Hepatocyte (in vitro differentiated cells): ENCODE data around the gene FALEC. TPM values are rescaled to one million over a fixed set of nuclear protein-coding genes. Genes with fewer than 3 reads are reported as not detected.

Experiments used
- DNase-seq: peaks from one replicate; pipeline ENCODE4 v3.0.0-alpha.2; 2016; ENCODE audit warnings: low spot score
- H2AFZ ChIP-seq: fragments of 200-600 bp; sonication (generic); 2 replicates; pipeline ENCODE4 v1.6.0; 2016; ENCODE audit warnings: antibody characterized with exemption, mild to moderate bottlenecking
- H3K27ac ChIP-seq: fragments of 200-600 bp; sonication (generic); 2 replicates; pipeline ENCODE4 v1.5.1; 2016; ENCODE audit warnings: mild to moderate bottlenecking
- H3K27me3 ChIP-seq: fragments of 200-600 bp; sonication (generic); 2 replicates; pipeline ENCODE4 v1.6.1; 2016
- H3K36me3 ChIP-seq: fragments of 200-600 bp; sonication (generic); replicated peaks from 2 replicates; pipeline ENCODE4 v1.5.1; 2016; ENCODE audit warnings: low read depth; ENCODE audit not compliant: insufficient read depth
- H3K4me1 ChIP-seq: fragments of 200-600 bp; sonication (generic); 2 replicates; pipeline ENCODE4 v1.5.1; 2016; ENCODE audit warnings: mild to moderate bottlenecking, moderate library complexity; ENCODE audit not compliant: insufficient read depth
- H3K4me2 ChIP-seq: fragments of 200-600 bp; sonication (generic); 2 replicates; pipeline ENCODE4 v1.6.0; 2016
- H3K4me3 ChIP-seq: fragments of 200-600 bp; sonication (generic); 2 replicates; pipeline ENCODE4 v1.5.1; 2016; ENCODE audit warnings: mild to moderate bottlenecking
- H3K79me2 ChIP-seq: fragments of 200-600 bp; sonication (generic); 2 replicates; pipeline ENCODE4 v1.6.0; 2017; ENCODE audit warnings: mild to moderate bottlenecking
- H3K9me2 ChIP-seq: fragments of 200-600 bp; sonication (generic); replicated peaks from 2 replicates; pipeline ENCODE4 v1.6.0; 2017; ENCODE audit warnings: mild to moderate bottlenecking; ENCODE audit not compliant: insufficient read depth
- H3K9me3 ChIP-seq: fragments of 200-600 bp; sonication (generic); 2 replicates; pipeline ENCODE4 v1.5.1; 2016; ENCODE audit warnings: low read depth, mild to moderate bottlenecking
- H4K20me1 ChIP-seq: fragments of 200-600 bp; sonication (generic); 2 replicates; pipeline ENCODE4 v1.6.0; 2016; ENCODE audit warnings: mild to moderate bottlenecking; ENCODE audit not compliant: insufficient read depth, poor library complexity, severe bottlenecking
- EZH2 ChIP-seq: fragments of 200-600 bp; sonication (generic); IDR thresholded peaks from 2 replicates; pipeline ENCODE4 v1.6.1; 2016; ENCODE audit warnings: antibody characterized with exemption, mild to moderate bottlenecking, borderline replicate concordance
- EZH2phosphoT487 ChIP-seq: fragments of 200-600 bp; sonication (generic); IDR thresholded peaks from one replicate; pipeline ENCODE4 v1.6.1; 2018; ENCODE audit warnings: antibody characterized with exemption, mild to moderate bottlenecking, low read depth, moderate library complexity; ENCODE audit not compliant: unreplicated experiment, severe bottlenecking
- WGBS: methylation state at CpG from one replicate; pipeline ENCODE4 v1.1.6; 2016; ENCODE audit warnings: low lambda C conversion rate; ENCODE audit errors: missing lambda C conversion rate; 5-methylcytosine and 5-hydroxymethylcytosine counted together
- polyA plus RNA-seq: library from polyadenylated mRNA; unstranded; fragments of >200 nt; fragmentation: Nextera tagmentation; extraction: Ambion mirVana; gene quantifications from 2 replicates; pipeline ENCODE4 v1.2.1, GENCODE V29; 2016
- total RNA-seq: library from RNA; depleted of rRNA; stranded (reverse); fragments of >200 nt; gene quantifications from 2 replicates; pipeline ENCODE4 v1.2.3, GENCODE V29; 2014
- TF ChIP-seq, protein P1 (sequence below): fragments of 200-600 bp; sonication (generic); IDR thresholded peaks from 2 replicates; pipeline ENCODE4 v1.5.1; 2016; ENCODE audit warnings: antibody characterized with exemption, mild to moderate bottlenecking; ENCODE audit not compliant: poor library complexity

Gene FALEC
- total and polyA plus RNA-seq, 2 experiments from 2014 or later, result 0.39 TPM; not detected in 1

DNA sequence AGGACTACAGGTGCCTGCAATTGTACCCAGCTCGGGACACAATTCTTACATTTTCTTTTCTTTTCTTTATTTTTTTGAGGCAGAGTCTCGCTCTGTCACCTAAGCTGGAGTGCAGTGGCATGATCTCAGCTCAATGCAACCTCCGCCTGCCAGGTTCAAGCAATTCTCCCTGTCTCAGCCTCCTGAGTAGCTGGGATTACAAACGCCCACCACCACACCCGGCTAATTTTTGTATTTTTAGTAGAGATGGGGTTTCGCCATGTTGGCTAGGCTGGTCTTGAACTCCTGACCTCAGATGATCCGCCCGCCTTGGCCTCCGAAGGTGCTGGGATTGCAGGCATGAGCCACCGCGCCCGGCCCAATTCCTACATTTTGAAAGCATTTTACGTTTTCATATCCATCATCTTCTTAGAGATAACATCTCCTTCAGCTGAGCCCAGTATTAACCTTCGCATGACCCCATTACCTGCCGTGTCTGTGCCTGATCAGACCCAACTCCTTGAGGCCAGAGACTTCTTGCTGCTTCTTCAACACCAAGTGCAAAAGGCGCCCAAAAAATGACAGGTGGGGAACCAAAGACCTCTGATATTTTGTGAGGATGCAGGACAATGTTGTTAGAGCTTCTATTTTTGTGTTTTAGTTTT, 30.9 kb downstream of the FALEC start:
- TF ChIP-seq, protein P1, sequence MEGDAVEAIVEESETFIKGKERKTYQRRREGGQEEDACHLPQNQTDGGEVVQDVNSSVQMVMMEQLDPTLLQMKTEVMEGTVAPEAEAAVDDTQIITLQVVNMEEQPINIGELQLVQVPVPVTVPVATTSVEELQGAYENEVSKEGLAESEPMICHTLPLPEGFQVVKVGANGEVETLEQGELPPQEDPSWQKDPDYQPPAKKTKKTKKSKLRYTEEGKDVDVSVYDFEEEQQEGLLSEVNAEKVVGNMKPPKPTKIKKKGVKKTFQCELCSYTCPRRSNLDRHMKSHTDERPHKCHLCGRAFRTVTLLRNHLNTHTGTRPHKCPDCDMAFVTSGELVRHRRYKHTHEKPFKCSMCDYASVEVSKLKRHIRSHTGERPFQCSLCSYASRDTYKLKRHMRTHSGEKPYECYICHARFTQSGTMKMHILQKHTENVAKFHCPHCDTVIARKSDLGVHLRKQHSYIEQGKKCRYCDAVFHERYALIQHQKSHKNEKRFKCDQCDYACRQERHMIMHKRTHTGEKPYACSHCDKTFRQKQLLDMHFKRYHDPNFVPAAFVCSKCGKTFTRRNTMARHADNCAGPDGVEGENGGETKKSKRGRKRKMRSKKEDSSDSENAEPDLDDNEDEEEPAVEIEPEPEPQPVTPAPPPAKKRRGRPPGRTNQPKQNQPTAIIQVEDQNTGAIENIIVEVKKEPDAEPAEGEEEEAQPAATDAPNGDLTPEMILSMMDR, result no peak
- TF ChIP-seq EZH2 (no peak), EZH2phosphoT487 (no peak)

DNA sequence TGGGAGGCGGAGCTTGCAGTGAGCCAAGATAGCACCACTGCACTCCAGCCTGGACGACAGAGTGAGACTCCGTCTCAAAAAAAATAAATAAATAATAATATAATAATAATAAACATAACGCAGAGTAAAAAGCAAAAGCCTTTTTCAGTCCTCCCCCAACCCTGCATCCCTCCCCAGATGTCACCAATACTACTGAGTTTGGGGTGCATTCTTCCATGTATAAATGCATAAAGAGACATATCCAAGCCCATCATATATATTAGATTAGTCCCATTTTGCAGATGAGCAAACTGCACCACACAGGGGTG, 32.7 kb downstream of the FALEC start:
- Histone ChIP-seq H3K79me2 (no peaks in the 10 kb centered on the region), H3K4me1 (peaks cover 29% of the 10 kb centered on the region), H3K9me2 (no peaks in the 10 kb centered on the region), H2AFZ (peak overlapping the region; percentile 39), H3K27ac (peak overlapping the region; percentile 85), H4K20me1 (no peaks in the 10 kb centered on the region), H3K27me3 (no peaks in the 10 kb centered on the region), H3K9me3 (no peaks in the 10 kb centered on the region), H3K36me3 (no peaks in the 10 kb centered on the region), H3K4me2 (peak overlapping the region; percentile 98), H3K4me3 (peak overlapping the region; percentile 82)
- DNase-seq, result no peak
- no peak for TF ChIP-seq EZH2
- TF ChIP-seq, protein P1, result no peak
- TF ChIP-seq EZH2phosphoT487, result no peak
- 66% methylated on average over 4 of the region's 4 CpGs for WGBS

More for the DNA sequence above, 30.9 kb downstream of the FALEC start:
- Histone ChIP-seq H3K9me2 (no peaks in the 10 kb centered on the region), H3K4me3 (no peak overlapping the region), H3K4me1 (peaks cover 14% of the 10 kb centered on the region), H2AFZ (no peak overlapping the region), H3K9me3 (no peaks in the 10 kb centered on the region), H3K27ac (no peak overlapping the region), H3K79me2 (no peaks in the 10 kb centered on the region), H3K4me2 (no peak overlapping the region), H3K27me3 (no peaks in the 10 kb centered on the region), H3K36me3 (no peaks in the 10 kb centered on the region), H4K20me1 (no peaks in the 10 kb centered on the region)
- 81% methylated on average over 16 of the region's 16 CpGs for WGBS
- no peak for DNase-seq

GRCh38 chr1:150548632-150549495, 33.3 kb downstream of the FALEC start, which contains the start of gene ADAMTSL4:
TSS of gene ADAMTSL4 (plus strand) at chr1:150549408. CDS start at chr1:150552289, 2,881 bp downstream.
- Histone ChIP-seq H3K79me2 (no peaks in the 10 kb centered on the region), H3K4me1 (peaks cover 29% of the 10 kb centered on the region), H2AFZ (peak within 1 kb of the TSS; percentile 39), H3K27me3 (no peaks in the 10 kb centered on the region), H3K4me3 (peak within 1 kb of the TSS; percentile 82), H3K9me2 (no peaks in the 10 kb centered on the region), H3K4me2 (peak within 1 kb of the TSS; percentile 98), H3K36me3 (no peaks in the 10 kb centered on the region), H3K9me3 (no peaks in the 10 kb centered on the region), H3K27ac (peak within 1 kb of the TSS; percentile 85), H4K20me1 (no peaks in the 10 kb centered on the region)
- DNase-seq, result peak; percentile 87
- TF ChIP-seq, protein P1, result peak; percentile 10
- no peak for TF ChIP-seq EZH2
- 3% methylated on average over 52 of the region's 91 CpGs for WGBS
